Measurements from ENCODE around the gene DYRK1A. TPM values are rescaled to one million over a fixed set of nuclear protein-coding genes. Genes with fewer than 3 reads are reported as not detected.
A peak's percentile ranks its signal among the peaks of the same experiment; 100 is the strongest.

The DYRK1A gene
- total RNA-seq, 1 donor from 2014 or later, result 64.6 TPM

DNA sequence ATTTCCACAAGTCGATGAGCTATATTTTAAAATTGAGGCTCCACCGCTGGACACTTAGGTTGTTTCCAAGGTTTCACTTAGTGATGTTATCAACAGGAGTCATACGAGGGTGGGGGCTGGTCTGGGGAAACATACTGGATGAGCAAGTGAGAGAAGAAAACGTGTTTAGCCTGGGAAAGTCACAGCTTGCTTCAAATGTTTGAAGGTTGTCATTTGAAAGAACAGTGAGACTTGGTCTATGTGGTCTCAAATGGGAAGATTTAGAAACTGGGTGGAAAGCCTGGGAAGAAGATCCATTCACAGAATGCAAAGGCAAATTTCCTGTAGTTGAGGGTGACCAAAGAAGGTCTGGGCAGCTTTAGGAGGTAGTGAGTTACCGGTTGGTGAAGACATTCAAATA is 9.9 kb upstream of the DYRK1A start:
- H3K4me3 ChIP-seq, result no peak overlapping the region
- no peak for DNase-seq
- TF ChIP-seq CTCF (IDR thresholded peaks at IDR 0.05; ENCODE audit: borderline replicate concordance), result no peak
- no peaks in the 10 kb centered on the region for H3K9me3 ChIP-seq (replicated peaks)
- H3K27me3 ChIP-seq (ENCODE audit: low read depth), result no peaks in the 10 kb centered on the region
- intact Hi-C loops (cut with micrococcal nuclease), result no loop called here
- H3K27ac ChIP-seq (replicated peaks), result no peak overlapping the region
- H3K36me3 ChIP-seq, result no peaks in the 10 kb centered on the region
- H3K4me1 ChIP-seq, result peaks cover 8% of the 10 kb centered on the region

DNA sequence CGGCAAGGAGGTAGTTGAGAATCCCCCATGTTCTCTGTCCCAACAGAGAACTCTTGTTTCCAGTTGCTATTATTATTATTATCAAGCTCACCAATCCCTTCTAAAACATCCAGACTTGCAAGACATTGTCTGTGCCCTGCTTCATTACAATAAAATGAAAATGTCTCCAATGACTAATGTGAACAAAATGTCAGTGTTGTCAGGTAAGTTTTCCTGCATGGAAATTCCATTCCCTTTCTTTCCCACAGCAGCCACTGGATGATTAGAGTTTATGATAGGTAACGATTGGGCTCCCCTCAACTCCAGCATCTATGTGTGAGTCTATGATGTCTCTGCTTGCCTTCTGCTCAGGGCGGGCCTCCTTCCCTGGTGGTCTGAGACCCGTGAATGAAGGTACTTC is 8.9 kb upstream of the DYRK1A start:
- Histone ChIP-seq H3K4me3 (no peak overlapping the region), H3K27me3 (ENCODE audit: low read depth) (no peaks in the 10 kb centered on the region), H3K36me3 (no peaks in the 10 kb centered on the region), H3K9me3 (replicated peaks) (no peaks in the 10 kb centered on the region), H3K27ac (replicated peaks) (no peak overlapping the region), H3K4me1 (peaks cover 8% of the 10 kb centered on the region)
- TF ChIP-seq CTCF (IDR thresholded peaks at IDR 0.05; ENCODE audit: borderline replicate concordance), result no peak
- intact Hi-C loops (cut with micrococcal nuclease), result no loop called here
- DNase-seq, result no peak

DNA sequence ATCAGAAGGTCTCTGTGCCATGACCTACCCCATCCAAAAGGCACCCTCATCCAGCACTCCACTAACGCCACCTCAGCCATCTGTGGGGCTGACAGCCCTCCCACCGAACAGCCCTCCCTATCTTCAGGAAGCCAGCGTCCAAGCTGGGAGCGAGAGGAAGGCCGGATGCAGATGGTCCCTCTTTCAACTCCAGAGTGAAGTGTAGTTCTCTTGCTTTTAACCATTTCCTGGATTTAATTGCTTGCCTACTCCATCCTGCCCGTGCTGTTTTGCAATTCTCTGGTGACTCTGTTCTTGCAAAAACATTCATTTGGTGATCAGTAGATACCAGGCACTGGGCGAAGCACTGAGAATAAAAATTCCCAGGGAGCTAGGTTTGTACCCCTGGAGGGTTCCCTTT is 8.2 kb upstream of the DYRK1A start:
- DNase-seq, result no peak
- Histone ChIP-seq H3K4me1 (peaks cover 8% of the 10 kb centered on the region), H3K9me3 (replicated peaks) (no peaks in the 10 kb centered on the region), H3K4me3 (no peak overlapping the region), H3K36me3 (no peaks in the 10 kb centered on the region), H3K27me3 (ENCODE audit: low read depth) (no peaks in the 10 kb centered on the region), H3K27ac (replicated peaks) (no peak overlapping the region)
- TF ChIP-seq CTCF (IDR thresholded peaks at IDR 0.05; ENCODE audit: borderline replicate concordance), result no peak
- intact Hi-C loops (cut with micrococcal nuclease), result no loop called here

DNA sequence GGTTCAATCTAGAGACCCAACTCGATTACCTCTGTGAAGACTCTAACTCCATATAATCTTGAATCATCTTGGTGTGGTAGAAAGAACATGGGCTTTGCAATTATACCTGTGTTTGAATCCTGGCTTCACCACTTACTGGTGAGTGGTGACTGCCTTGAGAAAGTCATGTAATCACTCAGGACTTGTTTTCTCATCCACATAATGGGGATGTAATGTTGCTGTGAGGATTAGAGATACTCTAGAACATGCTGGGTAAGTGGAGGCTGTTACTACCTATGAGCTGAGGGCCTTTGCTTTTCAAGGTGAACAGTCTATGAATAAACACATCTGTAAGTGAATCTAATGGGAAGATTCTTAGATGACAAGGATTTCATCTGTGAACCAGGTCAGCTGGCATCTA is 2.6 kb upstream of the DYRK1A start:
- intact Hi-C loops (cut with micrococcal nuclease), result loop anchor here (10.0 kb wide), 1 partner anchor 99 kb away; the partner anchor contains the start of gene VPS26C
- peaks cover 29% of the 10 kb centered on the region for H3K4me1 ChIP-seq
- no peak overlapping the region for H3K27ac ChIP-seq (replicated peaks)
- no peak overlapping the region for H3K4me3 ChIP-seq
- TF ChIP-seq CTCF (IDR thresholded peaks at IDR 0.05; ENCODE audit: borderline replicate concordance), result no peak
- no peaks in the 10 kb centered on the region for H3K36me3 ChIP-seq
- DNase-seq, result no peak
- H3K9me3 ChIP-seq (replicated peaks), result no peaks in the 10 kb centered on the region
- H3K27me3 ChIP-seq (ENCODE audit: low read depth), result no peaks in the 10 kb centered on the region

GRCh38 chr21:37364722-37365121 is 1.9 kb upstream of the DYRK1A start:
- intact Hi-C loops (cut with micrococcal nuclease), result loop anchor here (10.0 kb wide), 1 partner anchor 100 kb away; the partner anchor contains the start of gene VPS26C
- H3K9me3 ChIP-seq (replicated peaks), result no peaks in the 10 kb centered on the region
- peak overlapping the region; percentile 79 for H3K4me3 ChIP-seq
- H3K4me1 ChIP-seq, result peaks cover 36% of the 10 kb centered on the region
- TF ChIP-seq CTCF (IDR thresholded peaks at IDR 0.05; ENCODE audit: borderline replicate concordance), result no peak
- peak overlapping the region; percentile 100 for H3K27ac ChIP-seq (replicated peaks)
- no peaks in the 10 kb centered on the region for H3K27me3 ChIP-seq (ENCODE audit: low read depth)
- DNase-seq, result no peak
- no peaks in the 10 kb centered on the region for H3K36me3 ChIP-seq

Data from left ventricle myocardium inferior (tissue), 1 donor.